HG03135 (cell line): ENCODE results near the gene INPP5A.
"Not testable (repeated sequence)": the region's sequence is repeated elsewhere in the genome, so short reads cannot be mapped to it uniquely, and the experiment has no call there.

Source experiments
- ATAC-seq: cut with Tn5 transposase; IDR thresholded peaks from one replicate; pipeline ENCODE4 v1.9.1; 2021; ENCODE audit warnings: mild to moderate bottlenecking, moderate library complexity; ENCODE audit not compliant: unreplicated experiment

Gene INPP5A

DNA sequence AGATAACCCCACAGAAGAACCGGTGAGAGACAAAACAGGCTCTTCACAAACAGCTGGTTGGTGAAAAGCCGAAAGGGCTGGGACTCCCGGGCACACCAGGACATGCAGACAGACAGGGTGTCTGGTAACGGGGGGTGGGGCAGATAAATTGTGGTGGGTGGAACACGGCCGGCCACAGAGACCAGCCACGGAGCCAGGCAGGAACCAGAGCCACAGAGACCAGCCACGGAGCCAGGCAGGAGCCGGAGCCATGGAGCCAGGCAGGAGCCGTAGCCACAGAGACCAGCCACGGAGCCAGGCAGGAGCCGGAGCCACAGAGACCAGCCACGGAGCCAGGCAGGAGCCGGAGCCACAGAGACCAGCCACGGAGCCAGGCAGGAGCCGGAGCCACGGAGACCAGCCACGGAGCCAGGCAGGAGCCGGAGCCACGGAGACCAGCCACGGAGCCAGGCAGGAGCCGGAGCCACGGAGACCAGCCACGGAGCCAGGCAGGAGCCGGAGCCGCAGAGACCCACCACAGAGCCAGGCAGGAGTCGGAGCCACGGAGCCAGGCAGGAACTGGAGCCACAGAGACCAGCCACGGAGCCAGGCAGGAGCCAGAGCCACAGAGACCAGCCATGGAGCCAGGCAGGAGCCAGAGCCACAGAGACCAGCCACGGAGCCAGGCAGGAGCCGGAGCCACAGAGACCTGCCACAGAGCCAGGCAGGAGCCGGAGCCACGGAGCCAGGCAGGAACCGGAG lies 288.4 kb downstream of the INPP5A start:
- not testable (repeated sequence) for ATAC-seq

GRCh38 chr10:132826524-132827422 lies 289.2 kb downstream of the INPP5A start:
- no peak for ATAC-seq

DNA sequence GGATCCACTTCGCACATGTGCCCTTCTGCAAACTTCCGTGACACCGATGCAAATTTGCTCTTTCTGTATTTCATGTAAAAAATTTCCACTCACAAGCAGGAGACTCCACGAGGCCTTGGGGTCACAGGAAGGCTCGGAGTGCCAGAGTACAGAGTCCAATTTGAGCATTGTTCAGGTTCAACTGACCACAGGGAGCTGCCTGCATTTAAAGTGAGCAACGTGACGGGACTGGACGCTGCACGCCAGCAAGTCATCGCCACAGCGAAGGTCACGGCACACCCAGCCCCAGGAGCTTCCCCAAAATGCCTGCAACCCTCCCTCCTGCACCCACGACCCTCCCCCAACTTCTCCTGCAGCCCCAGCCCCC lies 289.8 kb downstream of the INPP5A start:
- ATAC-seq = no peak

DNA sequence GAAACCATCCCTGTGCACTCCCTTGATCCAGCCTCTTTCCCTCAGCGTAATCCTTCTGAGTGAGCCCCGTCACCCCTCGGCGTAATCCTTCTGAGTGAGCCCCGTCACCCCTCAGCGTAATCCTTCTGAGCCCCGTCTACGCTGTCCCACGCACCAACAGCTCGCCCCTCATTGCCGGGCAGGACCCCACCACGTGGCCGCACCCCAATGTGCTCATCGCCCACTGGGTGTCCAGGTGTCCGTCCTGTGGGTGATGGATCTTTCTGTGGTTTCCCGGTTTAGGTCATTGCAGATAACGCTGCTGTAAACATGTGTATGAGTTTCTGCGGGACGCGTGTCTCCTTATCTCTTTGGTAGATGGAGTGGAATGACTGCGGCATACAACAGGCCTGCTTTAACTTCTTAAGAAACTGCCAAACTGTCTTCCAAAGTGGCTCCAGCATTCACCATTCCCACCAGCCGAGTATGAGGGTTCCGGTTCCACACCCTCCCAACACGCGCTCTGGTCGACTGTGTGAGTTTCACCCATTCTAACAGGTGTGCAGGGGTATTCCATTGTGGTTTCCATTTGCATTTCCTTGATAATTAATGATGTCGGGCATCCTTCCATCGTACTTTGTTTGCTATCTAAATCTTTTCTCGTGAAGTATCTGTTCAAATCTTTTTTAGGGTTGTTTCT lies 290.4 kb downstream of the INPP5A start:
- ATAC-seq = no peak

GRCh38 chr10:132828681-132829080 lies 291.1 kb downstream of the INPP5A start:
- ATAC-seq = no peak

DNA sequence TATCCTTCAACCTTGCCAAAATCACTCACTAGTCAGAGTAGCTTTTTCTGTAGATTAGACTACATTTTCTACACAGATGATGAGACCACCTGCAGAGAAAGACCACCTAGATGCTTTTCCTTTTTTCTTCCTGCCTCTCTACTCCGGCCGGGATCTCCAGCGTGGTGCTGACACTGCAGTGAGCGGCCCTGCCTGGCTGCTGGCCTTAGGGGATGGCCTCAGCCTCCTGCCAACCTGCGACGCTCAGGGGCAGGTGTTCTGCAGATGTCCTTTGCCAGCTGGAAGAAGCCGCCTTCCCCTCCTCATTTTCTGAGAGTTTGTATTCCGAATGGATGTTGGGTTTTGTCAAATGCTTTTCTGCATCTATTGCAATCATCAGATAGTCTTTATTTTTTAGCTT lies 291.8 kb downstream of the INPP5A start:
- ATAC-seq = no peak

GRCh38 chr10:132832186-132832969 lies 294.8 kb downstream of the INPP5A start:
- ATAC-seq = no peak
